SHP77 treated with DMSO at 0.1 percent for 48 hours (cell line): Measurements from ENCODE around the gene CNTRL.
"Not testable (repeated sequence)": the region's sequence is repeated elsewhere in the genome, so short reads cannot be mapped to it uniquely, and the experiment has no call there.

ENCODE experiments used
- DNase-seq: peaks from one replicate; lab custom pipeline; 2025; lab: John Stamatoyannopoulos, UW

CNTRL gene

DNA sequence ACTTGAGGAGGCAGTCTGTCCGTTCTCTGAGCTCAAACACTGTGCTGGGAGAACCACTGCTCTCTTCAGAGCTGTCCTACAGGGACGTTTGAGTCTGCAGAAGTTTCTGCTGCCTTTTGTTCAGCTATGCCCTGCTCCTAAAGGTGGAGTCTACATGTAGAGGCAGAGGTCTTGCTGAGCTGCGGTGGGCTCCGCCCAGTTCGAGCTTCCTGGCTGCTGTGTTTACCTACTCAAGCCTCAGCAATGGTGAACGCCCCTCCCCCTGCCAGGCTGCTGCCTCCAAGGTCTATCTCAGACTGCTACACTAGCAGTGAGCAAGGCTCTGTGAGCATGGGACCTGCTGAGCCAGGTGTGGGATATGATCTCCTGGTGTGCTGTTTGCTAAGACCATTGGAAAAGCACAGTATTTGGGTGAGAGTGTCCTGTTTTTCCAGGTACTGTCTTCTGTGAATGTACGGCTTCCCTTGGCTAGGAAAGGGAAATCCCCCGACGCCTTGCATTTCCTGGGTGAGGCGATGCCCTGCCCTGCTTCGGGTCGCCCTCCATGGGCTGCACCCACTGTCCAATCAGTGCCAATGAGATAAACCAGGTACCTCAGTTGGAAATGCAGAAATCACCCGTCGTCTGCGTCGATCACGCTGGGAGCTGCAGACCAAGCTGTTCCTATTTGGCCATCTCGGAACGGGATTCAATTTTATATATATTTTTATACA is 58.5 kb downstream of the CNTRL start:
- peak; percentile 36 for DNase-seq

DNA sequence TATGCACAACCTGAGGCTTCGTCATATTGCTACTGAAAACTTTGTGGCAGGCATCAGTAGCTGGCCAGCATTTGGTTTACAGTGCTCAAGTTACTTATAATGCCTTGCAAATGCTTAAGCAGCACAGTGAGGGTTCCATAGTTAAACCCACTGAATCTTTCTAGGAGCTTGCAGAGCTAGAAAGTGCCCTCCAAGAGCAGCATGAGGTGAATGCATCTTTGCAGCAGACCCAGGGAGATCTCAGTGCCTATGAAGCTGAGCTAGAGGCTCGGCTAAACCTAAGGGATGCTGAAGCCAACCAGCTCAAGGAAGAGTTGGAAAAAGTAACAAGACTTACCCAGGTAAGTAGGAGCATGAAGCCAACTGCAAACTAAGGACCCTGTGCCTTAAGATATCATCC is 60.9 kb downstream of the CNTRL start:
- no peak for DNase-seq

DNA sequence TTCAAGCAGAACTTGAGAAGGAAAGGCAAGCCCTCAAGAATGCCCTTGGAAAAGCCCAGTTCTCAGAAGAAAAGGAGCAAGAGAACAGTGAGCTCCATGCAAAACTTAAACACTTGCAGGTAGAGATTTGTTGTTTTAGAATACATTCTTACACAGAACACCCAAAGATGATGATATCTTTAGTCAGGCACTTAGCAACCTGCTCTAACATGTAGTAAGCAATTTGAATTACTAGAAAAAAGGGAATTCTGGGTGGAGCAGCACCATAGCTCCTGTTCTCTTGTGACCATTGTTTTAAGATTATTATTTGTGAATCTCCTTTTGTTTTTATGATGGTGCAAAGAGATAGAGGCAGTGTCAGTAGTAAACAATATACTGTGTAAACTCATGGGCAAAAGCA is 63.8 kb downstream of the CNTRL start:
- no peak for DNase-seq

DNA sequence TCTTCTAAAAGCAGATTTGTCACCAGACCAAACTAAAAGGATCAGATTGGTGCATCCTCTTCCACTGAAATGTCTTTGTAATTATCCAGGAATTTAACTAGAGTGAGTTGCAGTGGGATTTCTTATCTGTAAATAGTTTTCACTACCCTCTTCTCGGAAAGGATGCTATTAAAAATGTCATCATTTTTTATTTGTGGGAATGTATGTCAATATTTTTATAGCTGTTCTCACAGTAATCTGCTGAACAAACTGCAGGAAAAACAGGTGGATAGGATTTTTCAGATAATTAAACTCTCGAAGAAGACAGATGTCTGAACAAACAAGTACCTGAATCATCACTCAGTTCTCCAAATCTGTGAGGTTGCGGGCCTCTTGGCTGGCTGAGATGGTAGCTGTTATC is 64.2 kb downstream of the CNTRL start:
- DNase-seq: peak; percentile 58

DNA sequence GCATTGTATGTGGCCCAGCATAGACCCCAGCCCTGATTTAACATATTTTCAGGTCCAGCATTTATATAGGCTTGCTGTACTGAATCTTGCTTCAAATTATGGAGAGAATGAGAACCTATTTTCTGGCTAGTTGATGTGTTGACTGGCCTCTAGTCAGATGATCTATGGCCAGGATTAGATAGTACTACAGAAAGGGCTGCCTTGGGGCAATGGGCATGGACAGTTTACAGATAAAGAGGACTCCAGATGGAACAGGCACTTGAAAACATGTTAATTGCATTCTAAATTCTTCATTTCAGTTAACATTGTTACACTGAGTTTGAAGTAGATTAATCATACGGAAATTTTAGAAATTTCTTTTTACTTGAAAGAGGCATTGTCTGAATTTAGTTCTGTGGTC is 65.4 kb downstream of the CNTRL start:
- no peak for DNase-seq

DNA sequence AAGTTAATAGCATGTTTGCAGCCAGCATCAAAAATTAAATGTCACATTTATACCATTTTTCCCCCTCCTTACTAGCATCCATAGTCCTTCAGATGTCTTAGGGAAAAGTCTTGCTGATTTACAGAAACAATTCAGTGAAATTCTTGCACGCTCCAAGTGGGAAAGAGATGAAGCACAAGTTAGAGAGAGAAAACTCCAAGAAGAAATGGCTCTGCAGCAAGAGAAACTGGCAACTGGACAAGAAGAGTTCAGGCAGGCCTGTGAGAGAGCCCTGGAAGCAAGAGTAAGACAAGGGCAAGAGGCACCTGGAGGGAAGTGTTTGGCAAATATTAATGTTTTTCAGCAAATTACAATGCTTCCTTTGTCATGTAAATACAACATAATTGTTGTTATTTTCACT is 66.6 kb downstream of the CNTRL start:
- DNase-seq: no peak

DNA sequence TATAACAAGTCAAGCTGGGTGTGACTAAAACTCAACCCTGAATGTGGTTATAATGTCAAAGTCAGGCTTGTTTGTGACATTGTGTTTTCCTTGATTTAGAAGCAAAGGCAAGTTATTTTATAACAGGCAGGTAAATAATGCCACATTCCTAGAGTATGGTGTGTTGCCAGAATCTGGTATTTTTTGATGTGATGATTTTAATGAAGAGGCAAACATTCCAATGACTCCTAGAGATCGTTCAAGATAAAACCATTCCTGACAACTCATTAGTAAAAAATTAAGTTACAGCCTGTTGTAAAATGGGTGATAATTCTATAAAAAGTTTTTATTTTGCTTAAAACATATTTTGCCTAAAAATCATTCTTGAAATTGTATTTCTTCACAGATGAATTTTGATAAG is 67.0 kb downstream of the CNTRL start:
- DNase-seq: no peak

DNA sequence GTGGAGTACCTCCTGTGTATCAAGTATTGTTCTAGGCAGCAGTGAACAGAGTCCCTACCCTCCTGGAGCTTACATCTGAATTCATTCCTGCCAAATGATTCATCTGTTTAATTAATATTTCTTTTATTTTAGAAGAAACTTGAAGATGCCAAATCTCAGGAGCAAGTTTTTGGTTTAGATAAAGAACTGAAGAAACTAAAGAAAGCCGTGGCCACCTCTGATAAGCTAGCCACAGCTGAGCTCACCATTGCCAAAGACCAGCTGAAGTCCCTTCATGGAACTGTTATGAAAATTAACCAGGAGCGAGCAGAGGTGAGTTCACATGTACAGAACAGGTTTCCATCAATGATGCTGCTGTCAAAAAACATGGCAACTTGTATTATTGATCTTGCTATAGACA is 69.0 kb downstream of the CNTRL start:
- no peak for DNase-seq

DNA sequence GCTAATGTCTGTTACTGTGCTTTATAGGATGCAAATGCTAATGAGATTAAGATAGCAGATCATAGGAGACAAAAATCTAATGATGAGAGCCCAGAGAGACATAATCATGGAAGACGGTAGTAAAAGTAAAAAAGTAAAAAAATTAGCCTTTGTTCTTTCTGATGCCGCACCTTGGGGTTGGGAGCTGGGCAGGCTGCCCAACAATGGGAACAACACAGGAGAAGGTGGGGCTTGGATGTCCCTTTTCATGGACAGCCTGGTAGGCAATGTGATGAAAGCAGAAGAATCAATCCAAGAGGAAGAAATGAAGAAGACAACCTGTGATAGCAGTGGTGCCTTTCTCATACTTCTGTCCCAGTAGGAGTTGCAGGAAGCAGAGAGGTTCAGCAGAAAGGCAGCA is 69.7 kb downstream of the CNTRL start:
- no peak for DNase-seq

DNA sequence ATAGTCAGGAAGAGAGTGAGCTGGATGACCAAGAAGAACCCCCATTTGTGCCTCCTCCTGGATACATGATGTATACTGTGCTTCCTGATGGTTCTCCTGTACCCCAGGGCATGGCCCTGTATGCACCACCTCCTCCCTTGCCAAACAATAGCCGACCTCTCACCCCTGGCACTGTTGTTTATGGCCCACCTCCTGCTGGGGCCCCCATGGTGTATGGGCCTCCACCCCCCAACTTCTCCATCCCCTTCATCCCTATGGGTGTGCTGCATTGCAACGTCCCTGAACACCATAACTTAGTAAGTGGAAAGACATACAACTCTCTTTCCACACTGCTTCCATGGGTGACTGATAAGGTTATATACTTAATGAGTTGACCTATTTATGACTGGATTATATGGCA is 75.4 kb downstream of the CNTRL start:
- DNase-seq: no peak

DNA sequence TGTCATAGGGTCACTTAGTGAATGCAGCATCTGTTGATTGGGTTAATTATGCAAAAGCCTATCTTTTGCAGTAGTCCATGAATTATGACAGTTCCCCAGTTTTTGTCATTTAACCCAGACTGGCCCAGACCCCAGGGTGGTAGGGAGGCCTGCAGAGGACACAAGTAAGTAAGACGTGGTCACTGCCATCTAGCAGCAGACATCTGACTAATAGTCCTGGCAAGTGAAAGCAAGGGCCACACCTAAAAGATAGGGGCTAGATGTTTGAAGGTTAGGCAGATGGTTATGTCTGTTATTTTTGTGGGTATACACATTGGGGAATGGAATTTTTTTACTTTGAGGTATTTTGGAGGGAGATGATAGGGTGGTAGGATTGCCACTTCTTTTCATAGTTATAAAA is 78.9 kb downstream of the CNTRL start:
- DNase-seq: no peak

DNA sequence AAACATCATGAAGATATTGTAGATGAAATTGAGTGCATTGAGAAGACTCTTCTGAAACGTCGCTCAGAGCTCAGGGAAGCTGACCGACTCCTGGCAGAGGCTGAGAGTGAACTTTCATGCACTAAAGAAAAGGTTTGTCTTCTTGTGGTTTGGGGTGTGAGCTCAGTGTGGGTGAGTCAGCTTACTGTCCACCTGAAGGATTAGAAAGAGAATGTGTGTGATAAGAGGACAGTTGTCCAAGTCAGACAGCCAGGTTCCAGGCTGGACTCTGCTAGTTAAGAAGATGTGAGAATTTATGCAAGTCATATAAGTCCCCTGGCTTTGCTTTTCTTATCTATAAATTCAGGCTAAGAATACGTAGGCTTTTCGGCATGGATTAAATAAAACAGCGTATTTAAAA is 80.0 kb downstream of the CNTRL start:
- DNase-seq: no peak

DNA sequence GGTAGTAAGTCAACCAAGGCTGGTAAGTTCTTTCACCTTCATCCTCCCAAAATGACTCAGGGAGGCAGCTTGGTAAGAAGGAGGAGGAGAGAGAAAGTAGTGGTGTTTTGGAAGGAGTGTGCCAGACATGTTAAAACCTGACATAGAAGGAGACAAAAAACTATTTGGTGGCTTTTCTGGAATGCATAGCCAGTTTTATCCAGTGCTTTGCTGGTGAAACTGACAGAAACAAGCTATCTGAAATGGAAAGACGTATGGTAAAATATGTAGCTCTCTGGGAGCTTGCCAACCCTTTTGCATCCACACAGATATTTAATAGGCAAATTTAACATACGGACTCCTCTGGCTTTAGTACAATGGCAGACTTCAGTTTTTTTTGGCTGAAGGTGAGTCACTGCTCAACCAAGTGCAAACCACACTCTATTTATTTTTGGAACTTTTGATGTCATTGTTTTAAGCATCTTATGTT is 81.5 kb downstream of the CNTRL start:
- no peak for DNase-seq

DNA sequence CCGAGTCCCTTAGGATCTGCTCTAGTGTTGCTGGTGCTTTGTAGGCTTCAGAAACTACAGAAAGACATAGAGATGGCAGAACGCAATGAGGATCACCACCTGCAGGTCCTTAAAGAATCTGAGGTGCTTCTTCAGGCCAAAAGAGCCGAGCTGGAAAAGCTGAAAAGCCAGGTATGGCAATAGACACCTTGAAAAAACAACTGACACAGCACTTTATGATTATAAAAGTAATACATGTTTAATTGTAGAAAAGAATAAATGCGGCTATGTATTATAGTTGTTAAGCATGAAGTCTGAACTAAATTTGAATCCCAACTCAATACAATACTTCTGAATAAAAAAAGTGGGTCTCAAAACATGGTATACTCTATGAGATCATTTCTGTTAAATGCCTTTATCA is 83.2 kb downstream of the CNTRL start:
- DNase-seq: no peak

DNA sequence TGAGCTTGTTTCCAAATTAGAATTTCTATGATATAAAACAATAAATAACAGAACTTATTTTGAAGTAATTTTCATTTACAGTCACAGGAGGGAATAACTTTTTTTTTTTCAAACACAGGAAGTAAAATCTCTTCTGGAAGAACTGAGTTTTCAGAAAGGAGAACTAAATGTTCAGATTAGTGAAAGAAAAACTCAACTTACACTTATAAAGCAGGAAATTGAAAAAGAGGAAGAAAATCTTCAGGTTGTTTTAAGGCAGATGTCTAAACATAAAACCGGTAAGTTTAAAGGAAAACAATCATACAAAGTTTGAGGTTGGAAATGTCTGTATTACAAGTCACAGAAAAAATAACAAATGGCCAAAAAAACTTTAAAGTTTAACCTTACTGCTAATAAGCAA is 85.3 kb downstream of the CNTRL start:
- no peak for DNase-seq

DNA sequence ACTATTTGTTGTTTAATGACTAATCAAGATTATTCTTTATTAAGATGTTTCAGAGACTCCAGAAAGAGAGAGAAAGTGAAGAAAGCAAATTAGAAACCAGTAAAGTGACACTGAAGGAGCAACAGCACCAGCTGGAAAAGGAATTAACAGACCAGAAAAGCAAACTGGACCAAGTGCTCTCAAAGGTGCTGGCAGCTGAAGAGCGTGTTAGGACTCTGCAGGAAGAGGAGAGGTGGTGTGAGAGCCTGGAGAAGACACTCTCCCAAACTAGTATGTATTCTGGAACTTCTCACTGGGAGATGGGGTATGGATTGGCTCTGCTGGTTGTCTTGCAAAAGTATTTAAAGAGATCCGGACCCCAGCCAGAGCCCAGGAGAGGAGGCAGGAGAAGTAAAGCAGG is 93.3 kb downstream of the CNTRL start:
- no peak for DNase-seq

DNA sequence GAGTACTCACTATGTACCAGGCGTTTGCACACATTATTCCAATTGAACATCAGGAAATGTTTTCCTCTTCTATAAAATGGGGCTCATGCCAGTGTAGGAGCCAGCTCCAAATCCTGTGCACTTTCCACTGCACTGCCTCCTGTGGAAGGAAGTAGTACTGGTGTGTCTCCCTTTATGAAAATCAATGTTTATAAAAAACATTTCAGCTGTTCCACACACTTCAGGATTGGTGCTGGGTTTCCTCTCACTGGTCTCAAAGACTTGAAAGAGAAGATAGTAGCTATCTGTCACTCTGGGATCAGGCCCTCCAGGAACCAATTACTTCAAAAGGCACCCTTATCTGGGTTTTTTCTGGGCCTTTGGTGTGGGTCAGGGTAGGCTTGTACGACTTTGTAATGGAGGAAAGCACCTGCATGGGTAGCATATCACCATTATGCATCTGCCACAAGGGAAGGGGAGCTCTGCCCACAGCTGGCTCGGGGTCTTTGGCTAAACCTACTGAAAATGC is 94.4 kb downstream of the CNTRL start:
- DNase-seq: no peak

DNA sequence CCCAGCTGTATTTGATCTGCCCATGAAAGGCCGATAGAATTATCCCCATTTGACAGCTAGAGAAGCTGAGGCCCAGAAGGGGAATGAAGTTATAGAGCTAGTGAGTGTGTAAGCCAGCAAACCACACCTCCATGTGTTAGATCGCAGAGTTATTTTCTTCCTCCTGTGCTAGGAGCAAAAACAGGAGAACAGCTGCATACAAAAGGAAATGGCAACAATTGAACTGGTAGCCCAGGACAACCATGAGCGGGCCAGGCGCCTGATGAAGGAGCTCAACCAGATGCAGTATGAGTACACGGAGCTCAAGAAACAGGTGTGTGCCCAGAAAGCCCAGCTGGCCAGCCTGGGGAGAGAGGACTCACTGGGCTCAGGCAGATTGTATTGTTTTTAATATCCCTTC is 96.5 kb downstream of the CNTRL start:
- DNase-seq: no peak

DNA sequence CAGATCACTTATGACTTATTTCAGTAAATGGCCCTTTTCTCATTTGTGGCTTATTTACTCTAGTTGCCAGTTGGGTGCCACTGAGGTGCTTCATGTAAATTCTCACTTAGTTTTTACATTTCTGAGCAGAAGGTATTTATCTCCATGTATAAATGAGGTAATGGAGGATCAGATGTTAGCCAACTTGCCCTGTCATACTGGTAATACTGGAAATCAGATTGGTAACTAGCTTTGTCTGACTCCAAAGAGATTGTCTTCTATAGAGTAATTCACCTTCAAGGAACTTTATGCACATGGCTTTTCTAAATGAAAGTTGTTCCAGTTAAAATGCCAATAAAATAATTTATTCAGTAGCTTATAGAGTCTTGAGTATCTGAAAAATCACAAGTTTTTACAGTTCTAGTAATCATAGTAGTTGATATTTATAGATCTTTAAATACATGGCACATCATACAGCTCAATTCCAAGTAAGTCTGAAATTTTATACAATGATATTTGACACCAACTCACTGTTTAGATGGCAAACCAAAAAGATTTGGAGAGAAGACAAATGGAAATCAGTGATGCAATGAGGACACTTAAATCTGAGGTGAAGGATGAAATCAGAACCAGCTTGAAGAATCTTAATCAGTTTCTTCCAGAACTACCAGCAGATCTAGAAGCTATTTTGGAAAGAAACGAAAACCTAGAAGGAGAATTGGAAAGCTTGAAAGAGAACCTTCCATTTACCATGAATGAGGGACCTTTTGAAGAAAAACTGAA is 98.2 kb downstream of the CNTRL start:
- DNase-seq: no peak

DNA sequence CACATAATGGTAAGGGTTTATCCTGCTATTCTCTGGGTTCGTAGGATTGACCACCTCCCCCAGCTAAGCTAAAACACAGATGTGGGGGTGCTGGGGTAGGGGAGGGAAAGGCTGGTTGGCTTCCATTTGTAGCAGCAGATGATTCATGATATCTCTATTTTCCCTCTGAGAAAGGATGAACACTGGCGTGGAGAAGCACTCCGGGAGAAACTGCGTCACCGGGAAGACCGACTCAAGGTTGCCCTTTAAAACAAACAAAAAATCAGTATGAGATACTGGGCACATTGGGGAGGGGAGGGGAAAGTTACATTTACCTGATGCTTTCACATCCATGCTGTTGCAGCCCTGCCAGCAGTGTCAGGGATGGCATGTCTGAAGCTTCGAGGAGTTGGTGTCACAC is 98.7 kb downstream of the CNTRL start:
- no peak for DNase-seq

DNA sequence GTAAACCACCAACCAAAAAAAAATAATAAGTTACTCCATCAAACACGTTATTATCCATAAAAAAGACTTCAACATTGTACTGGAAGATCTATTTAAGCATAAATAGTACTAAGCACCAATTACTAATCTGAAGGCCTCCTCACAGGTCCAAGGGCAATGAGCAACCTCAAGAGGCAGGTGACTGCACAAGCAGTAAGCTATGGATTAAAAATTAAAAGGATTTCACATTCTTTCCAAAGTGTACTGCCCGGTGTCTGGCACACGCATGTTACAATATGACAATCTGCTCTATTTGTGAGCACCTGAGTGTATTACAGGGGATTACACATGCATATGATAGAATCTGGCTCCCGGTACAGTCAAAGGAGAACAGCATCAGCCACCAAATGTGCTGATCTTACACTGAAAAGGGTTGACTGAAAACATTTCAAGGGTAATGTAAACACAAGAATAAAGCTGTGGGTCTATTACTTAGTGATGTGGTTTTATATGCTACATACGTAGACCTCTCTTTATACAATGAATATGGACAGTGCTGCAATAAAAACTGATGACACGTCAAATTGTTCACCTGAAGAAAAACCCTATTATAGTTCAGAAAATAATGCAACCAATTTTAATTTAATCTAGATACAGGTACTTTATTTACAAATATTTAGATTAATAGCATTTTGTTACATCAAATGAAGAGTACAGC is 104.1 kb downstream of the CNTRL start:
- DNase-seq: no peak

DNA sequence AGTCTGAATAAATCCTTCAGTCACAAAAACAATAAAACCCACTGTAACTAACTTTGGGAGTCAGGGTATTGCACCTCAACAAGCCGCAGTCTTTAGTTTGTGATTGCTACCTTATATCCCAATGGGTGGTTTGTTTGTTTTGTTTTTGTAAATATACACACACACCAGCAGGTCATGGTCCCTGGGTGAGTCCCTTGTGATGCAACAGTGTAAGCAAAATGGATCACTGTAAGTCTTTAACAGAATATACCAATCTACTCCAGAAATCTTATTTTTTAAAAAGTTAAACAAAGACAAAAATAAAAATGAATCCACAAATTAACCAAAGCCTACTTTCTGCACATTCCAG is 104.6 kb downstream of the CNTRL start:
- not testable (repeated sequence) for DNase-seq
